Activated T-cell treated with anti-CD3 and anti-CD28 coated beads, Interleukin-2, amount 50 U/mL, for 4 hours (primary cell): ENCODE measurements around the gene STPG1. TPM values are rescaled to one million over a fixed set of nuclear protein-coding genes. Genes with fewer than 3 reads are reported as not detected.

ENCODE experiments used
- ATAC-seq, 2 donors: fragments of 200-7000 bp; cut with Tn5 transposase; one replicate each; pipeline ENCODE4 v1.10.0; 2021
- DNase-seq: peaks from one replicate; pipeline ENCODE4 v3.0.0-alpha.2; 2020
- H3K27me3 Mint-ChIP-seq: one replicate; pipeline ENCODE4 v1.8.0; 2021; ENCODE audit warnings: low read depth, mixed read lengths
- H3K36me3 Mint-ChIP-seq: one replicate; pipeline ENCODE4 v1.8.0; 2022; ENCODE audit warnings: mixed read lengths; ENCODE audit not compliant: insufficient read depth
- H3K4me1 Mint-ChIP-seq: one replicate; pipeline ENCODE4 v1.8.0; 2021; ENCODE audit warnings: low read depth, mixed read lengths
- H3K4me3 Mint-ChIP-seq: one replicate; pipeline ENCODE4 v1.8.0; 2021; ENCODE audit warnings: mild to moderate bottlenecking, moderate library complexity, mixed read lengths
- H3K9me3 Mint-ChIP-seq: one replicate; pipeline ENCODE4 v1.8.0; 2021; ENCODE audit warnings: mixed read lengths
- total RNA-seq, 3 donors: library from RNA; stranded (reverse); gene quantifications; one replicate each; pipeline ENCODE4 v1.2.1, GENCODE V29; 2021

The STPG1 gene
- total RNA-seq, 3 donors from 2014 or later: 3.2 to 4.2 (median 3.9) TPM

- Mint-ChIP-seq H3K9me3 (no peaks in the 10 kb centered on the region), H3K27me3 (peaks cover 50% of the 10 kb centered on the region), H3K36me3 (no peaks in the 10 kb centered on the region), H3K4me3 (peak overlapping the region; percentile 77), H3K4me1 (peaks cover 43% of the 10 kb centered on the region)
- ATAC-seq (peak; percentile 76 to 79), DNase-seq (peak; percentile 51)
Measured at GRCh38 chr1:24321697-24322469, 91.7 kb downstream of the STPG1 start.

GRCh38 chr1:24321126-24321525 lies 92.5 kb downstream of the STPG1 start:
- peaks cover 43% of the 10 kb centered on the region for H3K4me1 Mint-ChIP-seq
- peak overlapping the region; percentile 21 for H3K4me3 Mint-ChIP-seq
- H3K36me3 Mint-ChIP-seq: no peaks in the 10 kb centered on the region
- no peak for DNase-seq
- no peaks in the 10 kb centered on the region for H3K9me3 Mint-ChIP-seq
- ATAC-seq: no peak
- peaks cover 51% of the 10 kb centered on the region for H3K27me3 Mint-ChIP-seq

GRCh38 chr1:24319962-24320361 lies 93.6 kb downstream of the STPG1 start:
- ATAC-seq: no peak
- Mint-ChIP-seq H3K4me1 (peaks cover 41% of the 10 kb centered on the region), H3K4me3 (peak overlapping the region; percentile 37), H3K27me3 (peaks cover 58% of the 10 kb centered on the region), H3K9me3 (no peaks in the 10 kb centered on the region), H3K36me3 (no peaks in the 10 kb centered on the region)
- no peak for DNase-seq

GRCh38 chr1:24319312-24319863 lies 94.2 kb downstream of the STPG1 start, which contains the start of gene GRHL3:
TSS of gene GRHL3 (plus strand) at chr1:24319357. CDS start at chr1:24319552, 195 bp downstream.
- Mint-ChIP-seq H3K9me3 (no peaks in the 10 kb centered on the region), H3K36me3 (no peaks in the 10 kb centered on the region), H3K4me1 (peaks cover 41% of the 10 kb centered on the region), H3K27me3 (peaks cover 58% of the 10 kb centered on the region), H3K4me3 (peak within 1 kb of the TSS; percentile 37)
- no peak for DNase-seq
- no peak for ATAC-seq

- peaks cover 41% of the 10 kb centered on the region for H3K4me1 Mint-ChIP-seq
- no peak overlapping the region for H3K4me3 Mint-ChIP-seq
- H3K27me3 Mint-ChIP-seq: peaks cover 56% of the 10 kb centered on the region
- DNase-seq: no peak
- no peaks in the 10 kb centered on the region for H3K36me3 Mint-ChIP-seq
- no peak for ATAC-seq
- no peaks in the 10 kb centered on the region for H3K9me3 Mint-ChIP-seq
Measured at GRCh38 chr1:24318615-24319311, 94.8 kb downstream of the STPG1 start.

- ATAC-seq (no peak), DNase-seq (no peak)
- H3K9me3 Mint-ChIP-seq: no peaks in the 10 kb centered on the region
- peaks cover 41% of the 10 kb centered on the region for H3K4me1 Mint-ChIP-seq
- H3K27me3 Mint-ChIP-seq: peaks cover 56% of the 10 kb centered on the region
- no peak overlapping the region for H3K4me3 Mint-ChIP-seq
- H3K36me3 Mint-ChIP-seq: no peaks in the 10 kb centered on the region
Measured at GRCh38 chr1:24317956-24318614, 95.5 kb downstream of the STPG1 start.

GRCh38 chr1:24317081-24317480 lies 96.5 kb downstream of the STPG1 start:
- no peak for DNase-seq
- no peaks in the 10 kb centered on the region for H3K9me3 Mint-ChIP-seq
- H3K27me3 Mint-ChIP-seq: peaks cover 54% of the 10 kb centered on the region
- H3K4me3 Mint-ChIP-seq: no peak overlapping the region
- no peak for ATAC-seq
- peaks cover 34% of the 10 kb centered on the region for H3K4me1 Mint-ChIP-seq
- no peaks in the 10 kb centered on the region for H3K36me3 Mint-ChIP-seq

- H3K36me3 Mint-ChIP-seq: no peaks in the 10 kb centered on the region
- no peak overlapping the region for H3K4me3 Mint-ChIP-seq
- ATAC-seq (no peak), DNase-seq (no peak)
- no peaks in the 10 kb centered on the region for H3K9me3 Mint-ChIP-seq
- H3K4me1 Mint-ChIP-seq: peaks cover 34% of the 10 kb centered on the region
- H3K27me3 Mint-ChIP-seq: peaks cover 54% of the 10 kb centered on the region
Measured at GRCh38 chr1:24316645-24317044, 96.9 kb downstream of the STPG1 start.

- no peak for DNase-seq
- Mint-ChIP-seq H3K9me3 (no peaks in the 10 kb centered on the region), H3K4me1 (peaks cover 22% of the 10 kb centered on the region), H3K4me3 (no peak overlapping the region), H3K36me3 (no peaks in the 10 kb centered on the region), H3K27me3 (peaks cover 43% of the 10 kb centered on the region)
- ATAC-seq: no peak
Measured at GRCh38 chr1:24315391-24315790, 98.2 kb downstream of the STPG1 start.

GRCh38 chr1:24311741-24312140 lies 101.8 kb downstream of the STPG1 start:
- H3K4me1 Mint-ChIP-seq: no peaks in the 10 kb centered on the region
- DNase-seq (no peak), ATAC-seq (no peak)
- no peaks in the 10 kb centered on the region for H3K9me3 Mint-ChIP-seq
- no peaks in the 10 kb centered on the region for H3K36me3 Mint-ChIP-seq
- H3K4me3 Mint-ChIP-seq: no peak overlapping the region
- H3K27me3 Mint-ChIP-seq: peaks cover 17% of the 10 kb centered on the region

- DNase-seq: no peak
- H3K27me3 Mint-ChIP-seq: peaks cover 17% of the 10 kb centered on the region
- no peaks in the 10 kb centered on the region for H3K36me3 Mint-ChIP-seq
- no peak overlapping the region for H3K4me3 Mint-ChIP-seq
- H3K4me1 Mint-ChIP-seq: no peaks in the 10 kb centered on the region
- no peak for ATAC-seq
- no peaks in the 10 kb centered on the region for H3K9me3 Mint-ChIP-seq
Measured at GRCh38 chr1:24311234-24311633, 102.3 kb downstream of the STPG1 start.

- H3K4me3 Mint-ChIP-seq: no peak overlapping the region
- no peaks in the 10 kb centered on the region for H3K4me1 Mint-ChIP-seq
- H3K36me3 Mint-ChIP-seq: no peaks in the 10 kb centered on the region
- ATAC-seq (peak; percentile 95 to 96), DNase-seq (no peak)
- H3K27me3 Mint-ChIP-seq: peaks cover 14% of the 10 kb centered on the region
- no peaks in the 10 kb centered on the region for H3K9me3 Mint-ChIP-seq
Measured at GRCh38 chr1:24309762-24310485, 103.7 kb downstream of the STPG1 start.

GRCh38 chr1:24308365-24309015 lies 105.1 kb downstream of the STPG1 start:
- no peaks in the 10 kb centered on the region for H3K9me3 Mint-ChIP-seq
- no peaks in the 10 kb centered on the region for H3K36me3 Mint-ChIP-seq
- no peaks in the 10 kb centered on the region for H3K4me1 Mint-ChIP-seq
- ATAC-seq (no peak), DNase-seq (no peak)
- peaks cover 14% of the 10 kb centered on the region for H3K27me3 Mint-ChIP-seq
- no peak overlapping the region for H3K4me3 Mint-ChIP-seq
